Nucleus accumbens (tissue), 56 donors: Measurements from ENCODE around the gene TBC1D22A.

ENCODE experiments used
- DNase-seq, 56 donors: peaks; one replicate each; lab custom pipeline; 2025; lab: John Stamatoyannopoulos, UW

TBC1D22A gene

DNA sequence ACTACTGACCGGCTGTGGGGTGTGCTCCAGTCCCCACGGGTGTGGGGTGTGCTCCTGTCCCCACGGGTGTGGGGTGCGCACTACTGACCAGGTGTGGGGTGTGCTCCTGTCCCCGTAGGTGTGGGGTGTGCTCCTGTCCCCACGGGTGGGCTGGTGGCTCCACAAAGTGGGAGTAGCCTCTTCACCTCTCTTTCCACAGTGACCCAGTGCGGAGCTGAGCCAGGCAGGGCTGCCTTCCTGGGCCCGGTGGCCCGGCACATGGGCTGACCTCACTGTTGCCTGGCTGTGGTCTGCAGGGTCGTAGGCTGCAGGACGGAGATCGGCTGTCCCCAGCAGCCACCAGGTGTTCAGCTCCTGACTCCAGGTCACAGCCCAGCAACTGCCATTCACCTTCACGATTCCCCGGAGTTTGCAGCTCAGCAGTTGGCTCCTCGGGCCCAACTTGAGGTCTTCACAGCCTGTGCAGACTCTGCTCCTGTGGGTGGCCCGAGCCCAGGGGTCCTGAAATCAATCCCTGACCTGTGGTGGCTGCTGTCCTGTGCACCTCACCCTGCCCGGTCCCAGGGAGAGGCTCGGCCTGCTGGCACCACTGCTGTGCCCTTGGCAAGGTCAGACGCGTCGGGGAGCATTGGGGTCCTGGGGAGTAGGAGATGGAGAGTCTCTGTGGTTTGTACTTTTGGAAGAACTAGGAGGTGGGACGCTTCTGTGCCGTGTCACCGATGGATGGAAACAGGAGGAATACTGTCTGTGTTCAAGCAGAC is 414.3 kb downstream of the TBC1D22A start:
- DNase-seq, result no peak

GRCh38 chr22:47177334-47177815 is 414.9 kb downstream of the TBC1D22A start:
- DNase-seq, result no peak

DNA sequence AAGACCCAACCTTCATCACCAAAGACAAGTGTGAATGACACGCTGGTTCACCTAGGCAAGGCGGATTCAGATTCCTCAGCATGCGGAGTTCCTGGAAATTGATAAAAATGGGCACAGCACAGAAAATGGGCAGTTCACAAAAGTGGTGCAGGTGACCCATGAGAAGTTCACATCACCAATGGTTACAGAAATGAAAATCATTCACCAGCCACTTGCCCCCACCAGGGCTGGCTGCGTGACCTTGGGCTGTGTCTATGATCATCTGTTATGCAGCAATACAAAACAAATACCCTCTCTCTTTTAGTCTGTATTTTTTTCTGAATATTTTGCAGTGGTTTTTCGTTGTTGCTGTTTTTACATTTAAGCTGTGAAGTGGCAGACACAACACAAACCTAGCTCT is 415.9 kb downstream of the TBC1D22A start:
- no peak for DNase-seq

- DNase-seq, result no peak
Measured at GRCh38 chr22:47180796-47181195, 418.3 kb downstream of the TBC1D22A start.

DNA sequence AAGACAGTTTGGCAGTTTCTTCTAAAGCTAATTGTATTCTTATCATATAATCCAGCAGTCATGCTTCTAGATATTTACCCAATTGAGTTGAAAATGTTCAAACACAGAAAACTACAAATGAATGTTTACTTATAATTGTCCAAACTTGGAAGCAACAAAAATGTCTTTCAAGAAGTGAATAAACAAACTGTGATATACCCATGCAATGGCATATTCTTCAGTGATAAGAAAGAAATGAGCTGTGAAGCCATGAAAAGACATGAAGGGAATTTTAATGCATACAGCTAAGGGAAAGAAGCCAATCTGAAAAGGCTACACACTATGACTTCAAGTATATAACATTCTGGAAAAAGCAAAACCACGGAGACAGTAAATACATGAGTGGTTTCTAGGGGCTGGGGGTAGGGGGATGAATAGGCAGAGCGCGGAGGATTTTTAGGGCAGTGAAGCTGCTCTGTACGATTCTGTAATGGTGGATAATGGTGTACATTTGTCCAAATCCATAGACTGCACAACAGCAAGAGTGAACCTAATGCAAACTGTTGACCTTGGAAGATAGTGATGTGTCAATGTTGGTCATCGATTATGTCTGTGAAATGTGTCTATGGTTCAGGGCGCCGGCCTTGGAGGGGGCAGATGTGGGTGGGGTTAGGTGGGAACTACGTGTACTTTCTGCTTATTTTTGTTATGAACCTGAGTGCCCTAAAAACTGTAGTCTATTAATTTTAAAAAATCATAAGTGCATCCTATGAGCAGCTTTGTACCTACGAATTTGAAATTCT is 424.9 kb downstream of the TBC1D22A start:
- no peak for DNase-seq

DNA sequence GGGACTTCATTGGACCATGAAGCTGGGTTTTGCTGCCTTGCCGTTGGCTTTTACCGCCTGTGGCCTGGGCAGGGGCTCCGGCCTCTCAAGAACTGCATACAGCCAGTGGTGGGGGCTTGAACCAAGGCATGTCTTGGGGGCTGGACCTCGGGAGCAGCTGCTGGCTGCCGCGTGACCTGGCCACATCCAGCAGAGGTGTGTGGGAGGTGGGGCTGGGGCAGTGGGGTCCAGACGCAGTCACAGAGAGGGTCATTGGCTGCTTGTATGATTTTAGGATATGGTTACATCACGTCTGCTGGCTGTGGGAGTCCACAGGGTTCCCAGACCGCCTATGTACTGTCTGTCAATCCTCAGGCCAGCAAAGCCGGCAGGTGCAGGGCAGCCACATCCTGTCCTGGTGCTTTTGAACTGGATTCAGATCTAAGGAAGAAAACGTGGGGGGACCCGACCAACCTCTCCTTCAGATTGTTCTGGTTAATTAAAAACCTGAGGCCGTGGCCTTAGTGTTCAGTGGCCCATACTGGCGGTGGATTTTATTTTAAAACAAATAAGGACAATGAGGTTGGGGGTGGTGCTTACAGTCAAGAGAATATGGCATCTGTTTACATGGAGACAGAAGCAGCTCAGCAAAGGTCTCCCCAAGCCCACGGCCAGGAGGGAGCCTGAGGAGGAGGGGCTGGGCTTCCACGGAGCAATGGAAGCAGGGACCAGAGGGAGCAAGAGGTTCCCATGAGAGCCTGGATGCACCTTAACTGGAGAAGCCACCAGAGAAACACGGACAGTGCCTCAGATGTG is 426.0 kb downstream of the TBC1D22A start:
- no peak for DNase-seq

- no peak for DNase-seq
Measured at GRCh38 chr22:47189056-47189916, 426.8 kb downstream of the TBC1D22A start.

- DNase-seq, result no peak
Measured at GRCh38 chr22:47190276-47190956, 428.0 kb downstream of the TBC1D22A start.

- no peak for DNase-seq
Measured at GRCh38 chr22:47190957-47191670, 428.7 kb downstream of the TBC1D22A start.

DNA sequence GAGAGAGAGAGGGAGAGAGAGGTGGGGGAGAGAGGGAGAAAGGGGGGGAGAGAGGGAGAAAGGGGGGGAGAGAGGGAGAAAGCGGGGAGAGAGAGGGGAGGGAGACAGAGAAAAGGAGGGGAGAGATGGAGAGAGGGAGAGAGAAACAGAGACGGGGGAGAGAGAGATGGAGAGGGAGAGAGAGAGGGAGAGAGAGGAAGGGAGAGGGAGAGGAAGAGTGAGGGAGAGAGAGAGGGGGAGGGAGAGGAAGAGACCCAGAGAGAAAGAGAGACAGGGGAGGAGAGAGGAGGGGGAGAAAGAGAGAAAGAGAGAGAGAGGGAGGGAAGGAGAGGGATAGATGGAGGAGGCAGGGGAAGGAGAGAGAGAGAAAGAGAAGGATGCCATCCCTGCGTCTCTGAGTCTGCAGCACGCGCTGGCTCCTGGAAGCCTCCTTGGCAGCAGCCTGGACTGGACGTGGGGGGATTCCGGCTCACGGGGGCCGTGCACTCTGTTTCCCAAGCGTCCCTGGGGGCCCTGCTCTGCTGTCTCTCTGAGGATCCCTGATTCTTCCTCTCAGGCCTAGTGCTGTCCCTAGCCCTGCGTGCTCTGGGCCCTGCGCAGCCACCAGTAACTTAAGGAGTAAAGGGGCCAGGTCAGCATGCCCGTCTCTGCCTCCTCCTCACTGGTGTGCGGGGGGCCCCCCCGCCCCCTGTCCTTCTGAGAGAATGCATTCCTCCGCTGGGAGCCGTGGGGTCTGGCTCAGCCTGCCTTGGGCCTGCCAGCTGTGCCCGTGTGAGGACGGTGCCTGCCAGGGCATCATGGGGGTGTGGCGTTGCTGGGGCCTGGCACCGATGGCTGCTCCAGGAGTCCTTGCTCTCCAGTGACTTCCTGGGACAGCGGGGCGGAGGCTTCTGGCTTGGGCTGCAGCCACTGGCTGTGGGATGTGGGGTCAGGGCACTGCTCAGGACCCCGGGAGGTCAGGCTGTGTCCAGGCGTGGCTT is 429.5 kb downstream of the TBC1D22A start:
- peak in 5 of 56 donors; percentile 6 to 47 (median 17) for DNase-seq

DNA sequence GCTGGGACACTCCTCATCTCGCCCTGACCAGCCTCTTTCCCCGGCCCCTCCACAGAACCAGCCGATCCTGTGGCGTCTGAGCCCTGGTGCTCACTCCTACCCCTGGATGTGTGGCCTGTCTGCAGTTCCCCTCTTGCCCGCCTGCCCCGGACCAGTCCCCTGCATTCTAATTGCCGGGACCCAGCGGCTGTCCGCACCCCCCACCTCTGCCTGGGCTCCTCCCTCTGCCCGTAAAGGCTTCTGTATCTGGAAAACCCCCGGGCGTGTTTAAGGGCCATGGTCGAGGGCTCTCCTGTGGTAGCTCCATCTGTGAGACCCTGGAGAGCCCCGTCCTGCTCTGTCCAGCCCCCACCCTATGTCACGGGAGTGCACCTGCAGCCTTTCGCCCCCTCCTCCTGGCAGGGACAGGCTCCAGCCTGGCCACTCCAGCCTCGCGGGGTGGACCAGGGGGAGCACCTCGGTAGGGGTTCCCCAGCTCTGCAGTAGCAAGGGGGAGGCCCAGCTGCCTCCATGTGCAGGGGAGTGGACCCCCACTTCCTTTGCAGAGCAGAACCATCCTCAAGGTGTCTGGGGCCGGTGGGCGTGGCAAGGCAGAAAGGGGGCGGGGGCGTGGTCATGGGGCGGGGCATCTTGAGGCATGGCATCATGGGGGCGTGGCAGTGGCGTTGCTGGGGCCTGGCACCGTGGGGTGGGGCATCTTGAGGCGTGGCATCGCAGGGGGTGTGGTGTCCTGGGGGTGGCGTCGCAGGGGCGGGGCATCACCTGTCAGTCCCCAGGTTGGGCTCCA is 430.4 kb downstream of the TBC1D22A start:
- DNase-seq, result peak in 1 of 56 donors; percentile 21

- no peak for DNase-seq
Measured at GRCh38 chr22:47193606-47194329, 431.3 kb downstream of the TBC1D22A start.

DNA sequence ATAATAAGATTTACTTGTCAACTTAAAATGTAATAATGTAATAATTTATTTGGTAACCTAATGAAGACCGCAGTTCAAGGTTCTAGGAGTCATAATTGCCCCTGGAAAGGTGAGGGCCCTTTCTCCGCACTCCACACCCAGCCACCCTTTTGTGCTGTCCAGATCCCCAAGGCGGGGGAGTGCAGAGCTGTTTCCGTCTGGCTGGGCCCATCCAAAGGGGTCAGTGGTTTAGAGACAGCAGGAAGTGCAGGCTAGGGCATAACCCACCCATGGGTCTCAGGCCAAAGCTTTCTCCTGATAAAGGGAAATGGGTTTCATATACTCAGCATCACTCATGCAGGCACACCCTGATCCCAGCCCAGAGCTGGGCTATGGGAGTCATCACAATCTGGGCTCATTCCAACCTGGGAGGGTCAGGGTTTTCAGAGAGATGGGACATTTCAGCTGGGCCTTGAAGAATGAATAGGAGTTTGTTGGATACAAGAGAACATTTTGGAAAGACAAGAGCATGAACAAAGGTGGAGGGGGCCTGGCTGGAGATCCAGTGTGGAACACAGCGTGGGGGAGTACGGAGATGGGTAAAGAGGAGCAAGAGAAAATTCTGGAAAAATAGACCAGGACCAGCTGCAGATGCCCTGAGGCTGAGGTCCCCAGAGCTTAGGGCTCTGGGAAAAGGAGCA is 432.2 kb downstream of the TBC1D22A start:
- no peak for DNase-seq

- no peak for DNase-seq
Measured at GRCh38 chr22:47195156-47195483, 432.7 kb downstream of the TBC1D22A start.

DNA sequence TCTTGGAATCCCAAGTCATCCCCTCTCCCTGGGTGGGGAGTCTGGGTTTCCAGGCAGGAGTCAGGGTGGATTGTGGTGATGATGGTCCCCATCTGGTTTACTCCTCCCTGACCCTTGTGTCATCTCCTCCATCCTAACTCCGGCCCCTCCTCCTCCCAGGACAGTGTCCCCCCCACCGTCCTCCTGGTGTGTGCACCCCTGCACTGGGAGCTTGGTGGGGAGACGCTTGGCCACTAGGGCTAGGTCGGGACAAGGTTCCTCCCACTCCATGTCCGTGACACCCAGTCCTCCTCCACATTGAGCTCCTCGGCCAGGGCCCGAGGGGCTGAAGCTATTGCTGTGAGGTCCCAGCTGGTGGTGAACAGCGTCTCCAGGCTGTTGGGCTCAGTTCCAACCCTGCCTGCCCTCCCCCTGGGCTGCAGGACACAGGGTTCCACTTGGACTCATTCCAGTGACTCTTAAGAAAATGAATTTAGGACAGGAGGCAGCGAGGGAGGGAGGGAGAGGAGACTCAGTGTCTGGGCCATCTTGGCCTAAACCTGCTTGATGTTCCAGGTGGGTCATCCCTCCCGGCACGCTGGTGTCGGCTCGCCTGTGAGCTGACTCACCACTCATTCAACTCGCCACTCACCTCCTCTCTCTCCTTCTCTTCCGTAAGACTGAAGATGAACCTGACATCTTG is 433.2 kb downstream of the TBC1D22A start:
- no peak for DNase-seq
